Measurements from ENCODE around the gene FOXE1. TPM values are rescaled to one million over a fixed set of nuclear protein-coding genes. Genes with fewer than 3 reads are reported as not detected.

FOXE1 gene
- polyA plus RNA-seq, 1 experiment, result 5.3 TPM

- POLR2A ChIA-PET, result no interaction called here
- no peak for DNase-seq (ENCODE audit: low read depth)
Observed at GRCh38 chr9:97860451-97861147, 7.6 kb downstream of the FOXE1 start.

GRCh38 chr9:97861148-97861475 is 8.1 kb downstream of the FOXE1 start:
- H3K4me3 ChIP-seq (ENCODE audit: low read depth, low read length), result no peak overlapping the region
- H3K27me3 ChIP-seq (ENCODE audit: control insufficient read depth, insufficient read depth, low read length), result peaks cover 54% of the 10 kb centered on the region
- TF ChIP-seq CTCF (IDR thresholded peaks at IDR 0.05; ENCODE audit: insufficient read depth, low read depth, low read length), result no peak
- H3K36me3 ChIP-seq (ENCODE audit: control insufficient read depth, insufficient read depth, low read length), result no peaks in the 10 kb centered on the region
- CTCF ChIA-PET, result interaction anchor here (1.0 kb wide), 1 partner anchor 124 kb away, joined by 3 read pairs; no protein-coding TSS in a partner anchor
- POLR2A ChIA-PET, result no interaction called here
- DNase-seq (ENCODE audit: low read depth), result no peak

More at GRCh38 chr9:97860451-97861147, 7.6 kb downstream of the FOXE1 start:
- no peak for TF ChIP-seq CTCF (IDR thresholded peaks at IDR 0.05; ENCODE audit: insufficient read depth, low read depth, low read length)
- Histone ChIP-seq H3K36me3 (ENCODE audit: control insufficient read depth, insufficient read depth, low read length) (no peaks in the 10 kb centered on the region), H3K4me3 (ENCODE audit: low read depth, low read length) (no peak overlapping the region), H3K27me3 (ENCODE audit: control insufficient read depth, insufficient read depth, low read length) (peaks cover 57% of the 10 kb centered on the region)
- CTCF ChIA-PET, result interaction anchor here (1.0 kb wide), 1 partner anchor 123 kb away, joined by 3 read pairs; no protein-coding TSS in a partner anchor

DNA sequence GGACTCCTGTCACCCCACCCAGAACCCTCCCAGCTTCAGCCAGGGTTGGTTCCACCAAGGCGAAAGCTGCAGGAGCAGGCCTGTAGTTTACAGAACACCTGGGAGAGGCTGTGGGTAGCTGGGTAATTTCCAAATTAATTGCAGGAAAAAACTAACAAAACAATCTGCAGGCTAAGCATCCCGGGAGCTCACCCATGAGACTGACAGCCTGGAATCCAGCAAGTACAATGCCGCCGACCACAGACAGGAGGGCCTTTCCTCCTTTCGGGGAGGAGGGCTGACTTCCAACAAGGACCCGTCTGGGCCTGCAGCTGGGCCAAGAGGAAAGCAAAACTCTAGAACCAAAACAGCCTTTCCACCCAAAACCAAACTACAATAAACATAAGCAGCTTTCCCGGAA is 10.3 kb downstream of the FOXE1 start:
- TF ChIP-seq CTCF (IDR thresholded peaks at IDR 0.05; ENCODE audit: insufficient read depth, low read depth, low read length), result no peak
- no peak overlapping the region for H3K4me3 ChIP-seq (ENCODE audit: low read depth, low read length)
- POLR2A ChIA-PET, result no interaction called here
- H3K27me3 ChIP-seq (ENCODE audit: control insufficient read depth, insufficient read depth, low read length), result peaks cover 35% of the 10 kb centered on the region
- no peaks in the 10 kb centered on the region for H3K36me3 ChIP-seq (ENCODE audit: control insufficient read depth, insufficient read depth, low read length)
- CTCF ChIA-PET, result interaction anchor here (0.5 kb wide), 1 partner anchor 39 kb away, joined by 4 read pairs; no protein-coding TSS in a partner anchor
- DNase-seq (ENCODE audit: low read depth), result no peak

DNA sequence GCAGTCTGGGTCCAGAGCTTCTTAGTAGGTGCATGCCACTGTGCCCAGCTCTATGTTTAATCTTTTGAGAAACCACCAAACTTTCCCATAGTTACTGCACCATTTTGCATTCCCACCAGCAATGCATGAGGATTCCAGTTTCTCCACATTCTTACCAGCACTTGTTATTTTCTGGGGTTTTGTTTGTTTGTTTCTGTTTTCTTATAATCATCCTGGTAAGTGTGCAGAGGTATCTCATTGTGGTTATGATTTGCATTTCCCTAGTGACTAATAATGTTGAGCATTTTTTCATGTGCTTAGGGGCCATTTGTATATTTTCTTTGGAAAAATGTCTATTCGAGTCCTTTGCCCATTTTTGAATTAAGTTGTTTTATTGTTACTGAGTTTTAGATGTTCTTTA is 11.4 kb downstream of the FOXE1 start:
- POLR2A ChIA-PET, result interaction anchor here (0.7 to 0.8 kb wide), 2 partner anchors 158 to 192 kb away, joined by 3 read pairs; no protein-coding TSS in a partner anchor
- Histone ChIP-seq H3K36me3 (ENCODE audit: control insufficient read depth, insufficient read depth, low read length) (no peaks in the 10 kb centered on the region), H3K4me3 (ENCODE audit: low read depth, low read length) (no peak overlapping the region), H3K27me3 (ENCODE audit: control insufficient read depth, insufficient read depth, low read length) (peaks cover 26% of the 10 kb centered on the region)
- no peak for DNase-seq (ENCODE audit: low read depth)
- CTCF ChIA-PET, result interaction anchor here (0.6 to 0.7 kb wide), 2 partner anchors 14 to 128 kb away, joined by 3 read pairs; no protein-coding TSS in a partner anchor
- TF ChIP-seq CTCF (IDR thresholded peaks at IDR 0.05; ENCODE audit: insufficient read depth, low read depth, low read length), result no peak

- no peak for DNase-seq (ENCODE audit: low read depth)
- Histone ChIP-seq H3K27me3 (ENCODE audit: control insufficient read depth, insufficient read depth, low read length) (peaks cover 13% of the 10 kb centered on the region; the same call in 1 of the 2 replicates), H3K4me3 (ENCODE audit: low read depth, low read length) (no peak overlapping the region), H3K36me3 (ENCODE audit: control insufficient read depth, insufficient read depth, low read length) (no peaks in the 10 kb centered on the region)
- no peak for TF ChIP-seq CTCF (IDR thresholded peaks at IDR 0.05; ENCODE audit: insufficient read depth, low read depth, low read length)
- ChIA-PET CTCF (no interaction called here), POLR2A (no interaction called here)
Observed at GRCh38 chr9:97866300-97866699, 13.3 kb downstream of the FOXE1 start.

All from BJ (cell line).